Measurements from ENCODE around the gene TMCO1.
A peak's percentile ranks its signal among the peaks of the same experiment; 100 is the strongest.

The TMCO1 gene

DNA sequence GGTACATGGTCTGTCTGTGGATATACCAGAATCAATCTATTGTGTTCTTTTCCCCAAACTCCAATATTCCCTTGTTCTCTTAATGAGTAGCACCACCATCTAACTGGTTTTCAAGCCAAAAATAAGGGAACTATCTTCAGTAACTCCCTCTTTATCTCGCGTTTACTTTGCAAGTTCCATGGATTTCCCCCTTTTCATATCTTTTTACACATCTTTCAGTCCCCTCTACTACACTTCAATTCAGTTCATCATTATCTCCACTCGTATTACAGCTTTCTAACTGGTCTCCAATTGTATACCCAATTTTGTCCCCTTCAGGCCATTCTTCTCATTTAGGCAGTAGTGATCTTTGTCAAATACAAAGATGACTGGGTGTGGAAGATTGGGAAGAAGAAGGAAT, 4.1 kb upstream of the TMCO1 start:
- Mint-ChIP-seq H3K4me1 (peaks cover 18% of the 10 kb centered on the region), H3K27ac (no peak overlapping the region), H3K36me3 (ENCODE audit: low read depth) (peaks cover 22% of the 10 kb centered on the region), H3K9me3 (peaks cover 5% of the 10 kb centered on the region), H3K27me3 (ENCODE audit: low read depth) (no peaks in the 10 kb centered on the region), H3K4me3 (peak overlapping the region in 2 of 3 experiments; percentile 27 to 48)
- TF ChIP-seq, protein P1, sequence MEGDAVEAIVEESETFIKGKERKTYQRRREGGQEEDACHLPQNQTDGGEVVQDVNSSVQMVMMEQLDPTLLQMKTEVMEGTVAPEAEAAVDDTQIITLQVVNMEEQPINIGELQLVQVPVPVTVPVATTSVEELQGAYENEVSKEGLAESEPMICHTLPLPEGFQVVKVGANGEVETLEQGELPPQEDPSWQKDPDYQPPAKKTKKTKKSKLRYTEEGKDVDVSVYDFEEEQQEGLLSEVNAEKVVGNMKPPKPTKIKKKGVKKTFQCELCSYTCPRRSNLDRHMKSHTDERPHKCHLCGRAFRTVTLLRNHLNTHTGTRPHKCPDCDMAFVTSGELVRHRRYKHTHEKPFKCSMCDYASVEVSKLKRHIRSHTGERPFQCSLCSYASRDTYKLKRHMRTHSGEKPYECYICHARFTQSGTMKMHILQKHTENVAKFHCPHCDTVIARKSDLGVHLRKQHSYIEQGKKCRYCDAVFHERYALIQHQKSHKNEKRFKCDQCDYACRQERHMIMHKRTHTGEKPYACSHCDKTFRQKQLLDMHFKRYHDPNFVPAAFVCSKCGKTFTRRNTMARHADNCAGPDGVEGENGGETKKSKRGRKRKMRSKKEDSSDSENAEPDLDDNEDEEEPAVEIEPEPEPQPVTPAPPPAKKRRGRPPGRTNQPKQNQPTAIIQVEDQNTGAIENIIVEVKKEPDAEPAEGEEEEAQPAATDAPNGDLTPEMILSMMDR (IDR thresholded peaks at IDR 0.05; ENCODE audit: unreplicated experiment in 3 of 3), result no peak

DNA sequence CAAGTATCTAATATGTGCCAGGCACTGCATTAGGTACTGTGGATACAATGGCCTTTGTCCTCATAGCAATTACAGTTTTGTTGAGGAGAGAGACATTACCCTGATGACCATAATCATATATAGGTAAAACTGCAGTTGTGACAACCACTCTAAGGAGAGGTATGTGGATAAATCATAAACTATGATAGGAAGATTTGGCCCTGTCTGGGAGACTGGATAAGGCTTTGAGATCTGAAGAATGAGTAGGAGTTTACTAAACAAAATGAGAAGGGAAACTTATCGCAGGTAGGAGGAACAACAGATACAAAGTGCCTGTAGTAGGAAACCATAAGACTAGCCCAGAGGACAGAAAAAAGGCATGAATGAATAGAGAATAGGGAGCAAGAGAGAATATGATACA, 4.4 kb downstream of the TMCO1 start:
- peaks cover 40% of the 10 kb centered on the region for H3K4me1 Mint-ChIP-seq
- H3K9me3 Mint-ChIP-seq, result no peaks in the 10 kb centered on the region
- no peak overlapping the region for H3K27ac Mint-ChIP-seq
- no peaks in the 10 kb centered on the region for H3K27me3 Mint-ChIP-seq (ENCODE audit: low read depth)
- H3K36me3 Mint-ChIP-seq (ENCODE audit: low read depth), result peaks cover 55% of the 10 kb centered on the region
- TF ChIP-seq, protein P1 (IDR thresholded peaks at IDR 0.05; ENCODE audit: unreplicated experiment in 3 of 3), result no peak
- peak overlapping the region; percentile 24 to 37 (median 25) for H3K4me3 Mint-ChIP-seq

DNA sequence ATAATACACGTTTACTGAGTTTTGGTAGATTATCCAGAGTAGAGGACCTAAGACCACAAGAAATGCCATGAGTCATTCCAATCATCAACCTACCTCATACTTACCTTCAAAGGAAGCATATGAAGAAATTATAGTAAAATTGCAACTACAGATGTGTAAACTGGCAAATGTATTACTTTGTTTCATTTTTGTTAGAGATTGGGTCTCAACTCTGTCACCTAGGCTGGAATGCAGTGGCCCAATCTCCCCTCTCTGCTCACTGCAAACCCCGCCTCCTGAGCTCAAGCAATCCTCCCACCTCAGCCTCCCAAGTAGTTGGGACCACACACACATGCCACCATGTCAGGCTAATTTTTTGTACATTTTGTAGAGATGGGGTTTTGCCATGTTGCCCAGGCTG, 5.2 kb downstream of the TMCO1 start:
- H3K4me3 Mint-ChIP-seq, result no peak overlapping the region
- H3K27ac Mint-ChIP-seq, result no peak overlapping the region
- no peaks in the 10 kb centered on the region for H3K9me3 Mint-ChIP-seq
- H3K36me3 Mint-ChIP-seq (ENCODE audit: low read depth), result peaks cover 56% of the 10 kb centered on the region
- H3K27me3 Mint-ChIP-seq (ENCODE audit: low read depth), result no peaks in the 10 kb centered on the region
- H3K4me1 Mint-ChIP-seq, result peaks cover 31% of the 10 kb centered on the region
- TF ChIP-seq, protein P1 (IDR thresholded peaks at IDR 0.05; ENCODE audit: unreplicated experiment in 3 of 3), result no peak

DNA sequence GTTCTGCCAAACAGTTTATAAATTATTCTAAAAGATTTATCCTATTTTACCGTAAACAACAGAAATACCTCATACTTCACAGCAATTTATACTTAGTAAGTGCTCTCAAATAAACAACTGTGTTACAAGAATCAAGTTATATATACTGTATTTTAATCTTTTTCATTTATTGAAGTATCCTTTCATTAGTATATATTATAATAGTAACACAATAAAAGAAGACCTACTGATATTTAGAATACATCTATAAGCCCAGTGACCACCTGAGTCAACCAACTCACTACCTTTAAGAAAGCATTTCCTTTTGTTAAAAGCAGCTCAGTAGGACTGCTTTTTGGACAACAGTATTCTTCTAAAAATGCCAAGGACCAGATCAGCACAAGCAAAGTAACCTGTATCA, 5.9 kb downstream of the TMCO1 start:
- no peaks in the 10 kb centered on the region for H3K27me3 Mint-ChIP-seq (ENCODE audit: low read depth)
- TF ChIP-seq, protein P1 (IDR thresholded peaks at IDR 0.05; ENCODE audit: unreplicated experiment in 3 of 3), result no peak
- H3K4me3 Mint-ChIP-seq, result no peak overlapping the region
- peaks cover 57% of the 10 kb centered on the region for H3K36me3 Mint-ChIP-seq (ENCODE audit: low read depth)
- peaks cover 24% of the 10 kb centered on the region for H3K4me1 Mint-ChIP-seq
- H3K27ac Mint-ChIP-seq, result no peak overlapping the region
- H3K9me3 Mint-ChIP-seq, result no peaks in the 10 kb centered on the region

DNA sequence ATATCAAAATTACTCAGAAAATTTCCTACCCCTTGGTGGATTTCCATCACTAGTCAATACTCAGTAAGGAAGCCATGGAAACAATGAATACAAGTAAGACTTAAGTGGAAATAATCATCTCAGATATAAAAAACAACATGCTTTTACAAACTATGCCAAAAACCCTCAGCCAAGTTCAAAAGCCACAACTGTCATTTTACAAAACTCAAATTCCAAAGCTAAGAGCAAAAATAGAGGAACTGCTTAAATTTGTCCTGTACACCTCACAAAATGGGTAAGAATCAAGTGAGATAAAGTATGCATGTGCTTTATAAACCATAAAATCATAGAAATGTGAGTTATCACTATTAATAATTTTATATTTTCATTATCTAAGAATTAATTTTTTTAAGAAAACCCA, 9.6 kb downstream of the TMCO1 start:
- H3K4me3 Mint-ChIP-seq, result no peak overlapping the region
- H3K27ac Mint-ChIP-seq, result no peak overlapping the region
- peaks cover 38% of the 10 kb centered on the region for H3K36me3 Mint-ChIP-seq (ENCODE audit: low read depth)
- TF ChIP-seq, protein P1 (IDR thresholded peaks at IDR 0.05; ENCODE audit: unreplicated experiment in 3 of 3), result no peak
- H3K9me3 Mint-ChIP-seq, result no peaks in the 10 kb centered on the region
- H3K4me1 Mint-ChIP-seq, result no peaks in the 10 kb centered on the region
- H3K27me3 Mint-ChIP-seq (ENCODE audit: low read depth), result no peaks in the 10 kb centered on the region

DNA sequence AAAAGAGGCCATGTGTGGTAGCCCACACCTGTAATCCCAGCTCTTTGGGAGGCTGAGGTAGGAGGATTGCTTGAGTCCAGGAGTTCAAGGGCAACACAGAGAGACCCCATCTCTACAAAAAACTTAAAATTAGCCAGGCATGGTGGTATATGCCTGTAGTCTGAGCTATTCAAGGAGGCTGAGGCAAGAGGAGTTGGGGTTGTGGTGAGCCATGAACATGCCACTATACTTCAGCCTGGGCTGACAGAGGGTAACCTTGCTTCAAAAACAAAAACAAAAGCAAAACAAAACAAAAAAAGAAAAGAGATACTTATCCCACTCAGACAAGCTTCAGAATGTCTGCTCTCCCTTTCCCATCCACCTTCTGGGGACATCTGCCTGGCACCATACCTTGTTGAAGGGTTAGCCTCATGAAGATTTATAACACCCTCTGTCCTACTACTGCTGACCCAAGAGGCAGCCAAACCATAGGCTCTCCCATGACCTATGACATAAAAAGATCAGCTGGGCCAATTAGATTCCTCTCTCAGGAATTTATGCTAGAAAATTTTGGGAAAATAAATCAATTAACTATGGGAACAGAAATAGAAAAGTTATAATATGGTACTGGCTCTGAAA, 13.2 kb downstream of the TMCO1 start:
- H3K27me3 Mint-ChIP-seq (ENCODE audit: low read depth), result no peaks in the 10 kb centered on the region
- TF ChIP-seq, protein P1 (IDR thresholded peaks at IDR 0.05; ENCODE audit: unreplicated experiment in 3 of 3), result no peak
- no peak overlapping the region for H3K4me3 Mint-ChIP-seq
- H3K9me3 Mint-ChIP-seq, result no peaks in the 10 kb centered on the region
- no peaks in the 10 kb centered on the region for H3K4me1 Mint-ChIP-seq
- no peak overlapping the region for H3K27ac Mint-ChIP-seq
- H3K36me3 Mint-ChIP-seq (ENCODE audit: low read depth), result peaks cover 45% of the 10 kb centered on the region

Data from nephron (organoid).